ENCODE measurements around the gene CSAD. TPM values are rescaled to one million over a fixed set of nuclear protein-coding genes. Genes with fewer than 3 reads are reported as not detected.

CSAD gene
- total and polyA plus RNA-seq, 2 experiments from 2014 or later, result 3.2 to 7.1 TPM

DNA sequence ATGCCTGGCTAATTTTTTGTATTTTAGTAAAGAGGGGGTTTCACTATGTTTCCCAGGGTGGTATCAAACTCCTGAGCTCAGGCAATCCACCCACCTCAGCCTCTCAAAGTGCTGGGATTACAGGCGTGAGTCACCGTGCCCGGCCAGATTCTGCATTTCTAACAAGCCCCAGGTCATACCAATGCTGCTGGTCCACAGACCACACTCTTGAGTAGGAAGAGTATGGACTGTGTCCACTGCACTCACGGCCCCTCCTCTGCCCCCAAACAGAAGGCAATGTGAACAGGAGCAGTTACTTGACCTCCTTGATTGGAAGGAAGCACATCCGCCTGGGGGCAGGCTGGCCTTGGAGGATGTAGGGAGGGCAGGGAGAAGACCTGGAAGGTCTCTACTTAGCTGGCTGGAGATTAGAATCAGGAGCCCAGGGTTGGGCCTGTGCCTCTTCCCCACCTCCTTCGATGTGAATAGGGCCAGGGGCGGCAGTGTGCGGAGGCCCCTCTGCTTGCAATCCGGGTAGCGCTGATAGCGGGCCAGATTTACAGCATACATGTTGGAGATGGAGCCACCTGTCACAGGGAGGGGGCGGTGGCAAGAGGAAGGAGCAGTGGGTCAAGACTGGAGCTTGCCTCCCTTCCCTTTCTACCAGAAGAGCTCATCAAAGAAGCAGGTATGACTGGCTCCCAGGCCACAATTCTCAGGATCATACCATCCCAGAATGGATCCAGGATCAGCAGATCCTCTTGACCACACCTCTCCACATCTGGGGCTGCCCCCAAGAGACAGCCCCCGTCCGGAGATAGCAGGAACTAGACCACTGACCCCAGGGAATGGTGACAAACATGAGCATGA is 9.6 kb downstream of the CSAD start (continued):
- TF ChIP-seq ZNF331 (CRISPR knock-in tag; IDR thresholded peaks at IDR 0.05; ENCODE audit: low read depth) (no peak), STAT1 (IDR thresholded peaks at IDR 0.05; ENCODE audit: unreplicated experiment) (no peak)
- TF ChIP-seq, protein P1, sequence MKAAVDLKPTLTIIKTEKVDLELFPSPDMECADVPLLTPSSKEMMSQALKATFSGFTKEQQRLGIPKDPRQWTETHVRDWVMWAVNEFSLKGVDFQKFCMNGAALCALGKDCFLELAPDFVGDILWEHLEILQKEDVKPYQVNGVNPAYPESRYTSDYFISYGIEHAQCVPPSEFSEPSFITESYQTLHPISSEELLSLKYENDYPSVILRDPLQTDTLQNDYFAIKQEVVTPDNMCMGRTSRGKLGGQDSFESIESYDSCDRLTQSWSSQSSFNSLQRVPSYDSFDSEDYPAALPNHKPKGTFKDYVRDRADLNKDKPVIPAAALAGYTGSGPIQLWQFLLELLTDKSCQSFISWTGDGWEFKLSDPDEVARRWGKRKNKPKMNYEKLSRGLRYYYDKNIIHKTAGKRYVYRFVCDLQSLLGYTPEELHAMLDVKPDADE (IDR thresholded peaks at IDR 0.05), result no peak

DNA sequence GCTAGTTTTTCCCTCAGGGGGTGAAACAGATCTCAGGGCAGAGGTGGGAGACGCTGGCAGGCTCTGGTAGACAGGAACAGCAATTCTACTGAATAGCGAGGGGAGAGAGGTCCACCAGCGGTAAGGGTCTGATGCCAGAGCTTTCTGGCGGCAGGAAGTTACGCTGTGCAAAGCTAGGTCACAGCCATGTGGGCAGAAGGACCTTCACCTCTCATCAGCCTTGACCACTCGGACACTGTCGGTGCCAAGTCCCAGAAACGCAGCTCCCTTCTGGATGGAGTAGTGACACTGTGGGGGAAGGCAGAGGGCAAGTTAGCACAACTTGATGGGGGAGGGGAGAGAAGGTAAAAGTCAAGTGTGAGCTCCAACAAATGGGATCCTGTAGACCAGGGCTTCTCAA is 10.5 kb downstream of the CSAD start:
- H4K20me1 ChIP-seq (replicated peaks; ENCODE audit: insufficient read depth), result peaks cover 5% of the 10 kb centered on the region
- no peaks in the 10 kb centered on the region for H3K36me3 ChIP-seq (ENCODE audit: insufficient read depth)
- H3K27me3 Mint-ChIP-seq (ENCODE audit: insufficient read depth, low read depth, poor library complexity), result peaks cover 56% of the 10 kb centered on the region
- no peaks in the 10 kb centered on the region for H3K9me3 Mint-ChIP-seq
- peaks cover 2% of the 10 kb centered on the region; the same call in 1 of the 3 replicates for H3K36me3 Mint-ChIP-seq (ENCODE audit: low read depth)
- H3K4me3 Mint-ChIP-seq, result no peak overlapping the region; the same call in 2 of the 3 replicates
- no peak for DNase-seq (ENCODE audit: low spot score)
- H3K27ac Mint-ChIP-seq, result no peak overlapping the region
- H3K4me2 ChIP-seq, result no peak overlapping the region
- no peak overlapping the region for H2AFZ ChIP-seq
- peaks cover 58% of the 10 kb centered on the region for H3K27me3 ChIP-seq (ENCODE audit: insufficient read depth)
- no peak overlapping the region for H3K27ac ChIP-seq (ENCODE audit: low read depth)
- no peaks in the 10 kb centered on the region for H3K79me2 ChIP-seq (replicated peaks; ENCODE audit: insufficient read depth)
- no peaks in the 10 kb centered on the region for H3K9me2 ChIP-seq (ENCODE audit: insufficient read depth)
- no peak for TF ChIP-seq CREB1 (CRISPR knock-in tag; IDR thresholded peaks at IDR 0.05; ENCODE audit: low read depth)
- peaks cover 16% of the 10 kb centered on the region for H3K4me1 Mint-ChIP-seq
- H3K4me3 ChIP-seq, result no peak overlapping the region
- no peak for ATAC-seq
- H3K4me1 ChIP-seq (ENCODE audit: insufficient read depth), result no peaks in the 10 kb centered on the region
- H3F3A ChIP-seq (replicated peaks; ENCODE audit: low read depth), result no peaks in the 10 kb centered on the region

DNA sequence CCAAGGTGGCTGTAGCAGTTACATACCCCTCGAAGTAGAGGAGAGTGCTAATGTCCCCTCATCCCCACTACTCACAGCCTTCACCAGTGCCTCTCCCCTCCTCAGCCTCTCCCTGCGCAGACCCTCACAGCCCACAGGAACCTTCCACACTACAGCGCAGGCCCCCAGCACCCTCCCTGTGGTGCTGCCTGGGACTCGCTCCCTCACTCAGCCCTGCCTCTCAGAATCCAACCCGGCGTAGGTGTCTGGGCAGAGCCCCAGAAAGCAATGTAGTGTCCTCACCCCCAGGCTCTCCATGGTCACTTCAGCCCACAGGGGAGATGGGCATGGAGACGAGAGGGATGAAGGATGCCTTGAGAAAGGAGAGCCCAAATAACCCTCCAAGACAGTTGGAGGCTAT is 11.1 kb downstream of the CSAD start:
- Histone ChIP-seq H4K20me1 (replicated peaks; ENCODE audit: insufficient read depth) (peaks cover 5% of the 10 kb centered on the region), H3K79me2 (replicated peaks; ENCODE audit: insufficient read depth) (no peaks in the 10 kb centered on the region), H3K27ac (ENCODE audit: low read depth) (no peak overlapping the region), H3K4me2 (no peak overlapping the region), H2AFZ (no peak overlapping the region), H3K4me3 (no peak overlapping the region), H3K27me3 (ENCODE audit: insufficient read depth) (peaks cover 56% of the 10 kb centered on the region), H3F3A (replicated peaks; ENCODE audit: low read depth) (no peaks in the 10 kb centered on the region), H3K4me1 (ENCODE audit: insufficient read depth) (no peaks in the 10 kb centered on the region), H3K9me2 (ENCODE audit: insufficient read depth) (no peaks in the 10 kb centered on the region), H3K36me3 (ENCODE audit: insufficient read depth) (no peaks in the 10 kb centered on the region)
- DNase-seq (ENCODE audit: low spot score), result no peak
- ATAC-seq, result no peak
- Mint-ChIP-seq H3K9me3 (no peaks in the 10 kb centered on the region), H3K27me3 (ENCODE audit: insufficient read depth, low read depth, poor library complexity) (peaks cover 50% of the 10 kb centered on the region), H3K27ac (no peak overlapping the region), H3K4me3 (no peak overlapping the region), H3K36me3 (ENCODE audit: low read depth) (peaks cover 2% of the 10 kb centered on the region; the same call in 1 of the 3 replicates), H3K4me1 (peaks cover 11% of the 10 kb centered on the region)
- TF ChIP-seq ZNF331 (CRISPR knock-in tag; IDR thresholded peaks at IDR 0.05; ENCODE audit: low read depth), result no peak
- no peak for TF ChIP-seq NANOG (IDR thresholded peaks at IDR 0.05; ENCODE audit: borderline replicate concordance)
- TF ChIP-seq JUNB (IDR thresholded peaks at IDR 0.05; ENCODE audit: unreplicated experiment), result no peak
- TF ChIP-seq, protein P1 (IDR thresholded peaks at IDR 0.05), result no peak
- no peak for TF ChIP-seq EZH2 (IDR thresholded peaks at IDR 0.05; ENCODE audit: low read depth, unreplicated experiment)
- no peak for TF ChIP-seq STAT1 (IDR thresholded peaks at IDR 0.05; ENCODE audit: unreplicated experiment)
